HG02678 (cell line): ENCODE results near the gene LAMA5.

Experiments
- ATAC-seq: cut with Tn5 transposase; IDR thresholded peaks from one replicate; pipeline ENCODE4 v1.9.1; 2021; ENCODE audit warnings: mild to moderate bottlenecking, moderate library complexity; ENCODE audit not compliant: unreplicated experiment

The LAMA5 gene

DNA sequence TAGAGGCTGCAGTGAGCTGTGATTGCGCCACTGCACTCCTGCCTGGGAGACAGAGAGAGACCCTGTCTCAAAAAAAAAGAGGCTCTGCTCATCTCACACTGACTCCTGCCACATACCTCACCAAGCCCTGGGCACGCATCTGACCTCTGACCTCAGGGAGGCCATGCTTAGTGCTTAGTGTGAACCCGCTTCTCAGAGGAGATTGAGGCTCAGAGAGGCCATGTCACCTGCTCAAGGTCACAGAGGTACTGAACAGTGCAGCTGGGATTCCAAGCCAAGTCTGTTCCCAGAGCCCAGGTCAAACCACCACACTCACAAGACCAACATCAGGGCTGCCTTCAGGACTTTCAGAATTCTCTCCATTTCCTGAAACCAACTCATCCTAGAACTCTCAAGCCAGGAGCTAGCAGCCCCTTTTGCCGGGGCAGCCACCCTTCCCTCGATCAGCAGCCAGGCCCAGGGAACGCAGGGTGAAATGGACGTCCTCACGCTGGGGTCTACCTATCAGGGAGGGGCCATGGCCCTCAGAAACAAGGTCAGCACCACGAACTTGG, 37.1 kb upstream of the LAMA5 start:
- no peak for ATAC-seq

DNA sequence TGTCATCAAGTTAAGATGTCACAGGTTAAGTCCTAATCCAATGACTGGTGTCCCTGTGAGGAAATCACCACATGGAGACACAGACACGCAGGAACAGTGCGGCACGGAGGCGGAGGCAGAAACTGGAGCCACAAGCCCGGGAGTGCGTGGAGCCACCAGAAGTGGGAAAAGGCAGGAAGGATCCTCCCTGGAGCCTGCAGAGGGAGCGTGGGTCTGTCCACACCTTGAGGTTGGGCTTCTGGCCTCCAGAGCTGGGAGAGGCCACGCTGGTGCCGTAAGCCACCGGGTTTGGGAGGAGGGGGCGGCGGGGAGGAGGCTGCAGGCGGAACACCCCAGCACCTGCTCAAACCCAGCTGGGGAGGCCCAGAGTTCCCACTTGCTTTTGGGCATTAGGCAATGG, 36.2 kb upstream of the LAMA5 start:
- ATAC-seq = no peak

DNA sequence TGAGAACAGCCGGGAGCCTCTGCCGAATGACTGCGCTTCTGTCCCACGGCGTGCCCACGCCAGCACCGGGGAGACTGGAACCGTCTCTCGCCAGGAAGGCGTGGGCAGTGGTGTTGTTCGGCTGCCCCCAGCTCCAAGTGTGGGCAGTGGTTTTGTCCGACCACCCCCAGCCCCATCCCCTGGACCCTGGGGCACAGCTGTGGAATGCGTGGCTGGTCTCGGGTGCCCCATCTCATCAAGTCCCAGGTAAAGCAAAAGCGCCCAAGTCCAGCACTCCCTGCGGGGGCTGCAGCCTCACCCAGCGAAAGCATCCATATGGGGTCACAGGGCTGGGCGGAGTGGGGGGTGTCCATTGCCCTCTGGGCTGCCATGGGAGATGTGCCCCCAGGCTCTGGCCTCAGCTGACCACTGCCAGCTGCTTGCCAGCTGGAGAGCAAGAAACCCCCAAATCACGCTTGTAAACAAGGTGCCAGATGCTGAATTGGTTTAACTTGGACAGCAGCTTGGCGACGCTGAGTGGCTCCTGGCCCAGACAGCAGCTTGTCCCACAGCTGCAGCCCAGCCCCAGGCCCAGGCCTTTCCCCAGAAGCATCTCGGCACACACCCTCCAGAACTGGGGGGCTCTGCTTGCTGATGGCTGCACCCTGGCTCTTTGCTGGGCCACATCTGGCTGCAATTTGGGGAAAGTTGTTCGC, 35.5 kb upstream of the LAMA5 start:
- no peak for ATAC-seq

GRCh38 chr20:62401331-62401779, 34.2 kb upstream of the LAMA5 start:
- no peak for ATAC-seq

DNA sequence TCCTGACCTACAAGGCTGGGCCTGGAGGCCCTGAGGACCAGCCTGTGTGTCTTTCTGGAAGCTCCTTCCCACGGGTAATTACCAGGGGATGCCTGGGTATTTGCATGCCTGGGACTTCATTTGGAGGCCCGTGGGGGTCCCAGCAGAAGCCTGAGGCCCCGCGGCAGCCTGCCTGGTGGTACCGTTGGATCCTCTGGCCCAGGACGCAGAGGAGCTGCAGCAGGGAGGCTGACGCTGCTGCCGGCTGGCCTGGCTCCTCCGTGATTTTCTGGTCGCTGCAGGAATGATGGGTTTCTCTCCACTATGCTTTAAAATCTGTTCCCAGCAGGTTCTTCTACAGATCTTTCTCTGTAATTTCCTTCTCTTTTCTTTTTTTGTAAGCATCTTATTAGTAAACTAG, 33.4 kb upstream of the LAMA5 start:
- no peak for ATAC-seq

- no peak for ATAC-seq
These were observed 32.9 kb upstream of the LAMA5 start for GRCh38 chr20:62400021-62400420.

GRCh38 chr20:62398120-62398821, 31.2 kb upstream of the LAMA5 start:
- no peak for ATAC-seq

- no peak for ATAC-seq
These were observed 29.5 kb upstream of the LAMA5 start for GRCh38 chr20:62396367-62397239.

- ATAC-seq = no peak
These were observed 28.5 kb upstream of the LAMA5 start for GRCh38 chr20:62395311-62396242.

- no peak for ATAC-seq
These were observed 27.4 kb upstream of the LAMA5 start for GRCh38 chr20:62394248-62395245.

DNA sequence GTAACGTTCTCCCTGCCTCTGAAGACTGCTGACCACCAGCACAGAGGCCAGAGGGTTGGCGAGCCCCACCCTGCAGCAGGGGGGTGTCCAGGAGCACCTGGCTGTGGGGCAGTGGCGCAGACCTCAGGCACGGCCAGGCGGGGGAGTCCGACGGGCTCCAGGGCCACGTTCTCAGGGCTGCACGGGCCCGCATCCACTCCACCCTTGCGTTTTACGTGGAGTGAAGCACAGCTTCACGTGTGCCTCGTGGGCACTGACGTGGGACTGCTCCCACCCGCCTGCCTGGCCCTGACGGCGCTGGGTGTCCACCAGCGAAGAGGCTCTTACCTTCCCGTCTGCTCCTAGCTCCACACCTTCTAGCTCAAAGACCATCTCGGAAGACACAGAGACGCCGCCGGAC, 26.7 kb upstream of the LAMA5 start:
- ATAC-seq = no peak

- ATAC-seq = no peak
These were observed 26.2 kb upstream of the LAMA5 start for GRCh38 chr20:62393335-62393665.

- ATAC-seq = no peak
These were observed 25.7 kb upstream of the LAMA5 start for GRCh38 chr20:62392621-62393334.

- ATAC-seq = no peak
These were observed 24.9 kb upstream of the LAMA5 start for GRCh38 chr20:62392077-62392418.

DNA sequence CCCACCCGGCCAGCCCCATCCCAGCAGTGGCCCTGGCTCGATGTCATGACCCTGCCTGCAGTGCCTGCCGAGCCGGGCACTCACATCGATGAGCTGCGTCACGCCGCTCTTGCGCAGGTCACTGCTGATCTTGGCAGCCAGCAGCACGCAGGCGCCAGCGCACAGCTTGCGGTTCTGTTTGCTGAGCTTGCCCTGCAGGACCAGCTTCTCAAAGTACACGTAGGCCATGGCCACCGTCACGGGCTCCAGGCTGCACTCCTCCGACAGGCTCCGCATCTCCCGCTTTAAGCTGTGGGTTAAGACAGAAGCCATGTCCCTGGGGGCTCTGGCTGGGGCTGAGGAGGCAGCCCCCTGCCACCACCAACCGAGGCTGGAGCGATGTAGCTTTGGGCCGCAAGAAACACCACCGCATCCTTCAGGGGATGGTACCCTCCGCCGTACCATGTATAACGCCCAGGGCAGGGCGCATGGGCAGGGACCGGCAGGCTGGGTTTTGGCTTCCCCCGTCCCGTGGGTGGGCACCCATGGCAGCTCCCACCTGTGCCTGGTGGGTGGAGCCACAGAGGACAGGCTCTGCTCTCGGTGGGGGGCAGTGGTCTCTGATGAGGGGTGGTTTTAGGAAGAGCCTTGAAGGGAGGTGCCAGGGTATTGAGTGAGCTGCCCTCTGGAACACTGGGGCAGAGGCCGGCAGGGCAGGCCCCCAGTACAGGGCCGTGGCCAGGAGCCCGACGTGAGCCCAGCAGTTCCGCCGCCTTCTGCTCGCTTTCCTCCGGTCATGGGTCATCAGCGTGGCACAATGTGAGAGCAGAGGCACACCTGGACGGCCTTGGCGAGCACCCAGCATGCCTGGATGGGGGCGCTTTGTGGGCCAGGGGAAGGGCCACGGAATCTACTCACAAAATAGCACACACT, 24.3 kb upstream of the LAMA5 start:
- ATAC-seq = no peak

GRCh38 chr20:62390317-62391164, 23.4 kb upstream of the LAMA5 start:
- ATAC-seq = no peak
